ENCODE results near the gene FBXW10.
A peak's percentile ranks its signal among the peaks of the same experiment; 100 is the strongest.
"Not testable (repeated sequence)": the region's sequence is repeated elsewhere in the genome, so short reads cannot be mapped to it uniquely, and the experiment has no call there.

Gene FBXW10

GRCh38 chr17:18796887-18797286, 53.0 kb downstream of the FBXW10 start:
- H3K4me3 ChIP-seq; H3K27ac ChIP-seq; DNase-seq (ENCODE audit: low spot score): not testable (repeated sequence)

- not testable (repeated sequence) for H3K27ac ChIP-seq; H3K4me3 ChIP-seq; DNase-seq (ENCODE audit: low spot score)
These were observed 59.8 kb downstream of the FBXW10 start for GRCh38 chr17:18803458-18804245.

- not testable (repeated sequence) for DNase-seq (ENCODE audit: low spot score); H3K4me3 ChIP-seq; H3K27ac ChIP-seq
These were observed 72.1 kb downstream of the FBXW10 start for GRCh38 chr17:18815924-18816323.

- not testable (repeated sequence) for H3K27ac ChIP-seq; DNase-seq (ENCODE audit: low spot score); H3K4me3 ChIP-seq
- peak; percentile 40 for TF ChIP-seq CTCF (IDR thresholded peaks at IDR 0.05)
These were observed 72.9 kb downstream of the FBXW10 start for GRCh38 chr17:18816489-18817371.

GRCh38 chr17:18821430-18821829, 77.6 kb downstream of the FBXW10 start:
- H3K27ac ChIP-seq; H3K4me3 ChIP-seq; DNase-seq (ENCODE audit: low spot score): not testable (repeated sequence)

GRCh38 chr17:18827613-18828012, 83.8 kb downstream of the FBXW10 start:
- not testable (repeated sequence) for H3K4me3 ChIP-seq, H3K27ac ChIP-seq

More at GRCh38 chr17:18827613-18828012, 83.8 kb downstream of the FBXW10 start:
- not testable (repeated sequence) for DNase-seq (ENCODE audit: low spot score)

All from coronary artery (tissue), 2 donors.